Thyroid gland (tissue), 4 donors: ENCODE measurements around the gene ZDHHC9. TPM values are rescaled to one million over a fixed set of nuclear protein-coding genes. Genes with fewer than 3 reads are reported as not detected.

Experiments
- DNase-seq, 2 donors: peaks; one replicate each; pipeline ENCODE4 v3.0.0-alpha.2; 2019
- H3K27ac ChIP-seq, 3 donors: fragments of 200-600 bp; sonication (generic); 1 replicate in 2 of 3; 2 replicates in 1 of 3; pipeline ENCODE4 v1.5.1; 2016 to 2019; ENCODE audit warnings: mild to moderate bottlenecking in 1 of 3, moderate library complexity in 1 of 3
- H3K27me3 ChIP-seq: fragments of 200-600 bp; sonication (generic); one replicate; pipeline ENCODE4 v1.5.1; 2019
- H3K36me3 ChIP-seq, 2 donors: fragments of 200-600 bp; sonication (generic); one replicate each; pipeline ENCODE4 v1.5.1; 2016 to 2019
- H3K4me1 ChIP-seq, 2 donors: fragments of 200-600 bp; sonication (generic); one replicate each; pipeline ENCODE4 v1.5.1; 2017 to 2019
- H3K4me3 ChIP-seq, 3 donors: fragments of 200-600 bp; sonication (generic); replicated peaks in 1 of 3; 1 replicate in 2 of 3; 2 replicates in 1 of 3; pipeline ENCODE4 v1.5.1; 2016; ENCODE audit warnings: mild to moderate bottlenecking in 1 of 3
- H3K9me3 ChIP-seq: fragments of 200-600 bp; sonication (generic); one replicate; pipeline ENCODE4 v1.5.1; 2017
- POLR2A ChIP-seq, 2 donors: fragments of 450-650 bp; IDR thresholded peaks; one replicate each; pipeline ENCODE4 v1.6.1; 2017; ENCODE audit warnings: antibody characterized with exemption in 2 of 2, mild to moderate bottlenecking in 2 of 2, moderate library complexity in 1 of 2
- WGBS, 2 donors: methylation state at CpG; one replicate each; pipeline ENCODE4 v1.1.5; 2017; 5-methylcytosine and 5-hydroxymethylcytosine counted together
- intact Hi-C: fragments of 100-400 bp; cut with DNase I; formaldehyde crosslinking; loops from one replicate; pipeline ENCODE4 v1.15.1; 2023
- total RNA-seq, 4 donors: library from RNA; depleted of rRNA; stranded (reverse); fragments of >200 nt; gene quantifications; one replicate each; pipeline ENCODE4 v1.2.3, GENCODE V29; 2016
- TF ChIP-seq, protein P1 (sequence below), 6 experiments: fragments of 200-600 bp in 3 of 6; fragments of 450-650 bp in 3 of 6; sonication (generic) in 3 of 6; IDR thresholded peaks; one replicate each; pipeline ENCODE4 v1.5.1; 2016 to 2019; ENCODE audit warnings: antibody characterized with exemption in 6 of 6, mild to moderate bottlenecking in 2 of 6, inconsistent platforms in 1 of 6, moderate library complexity in 1 of 6

ZDHHC9 gene
- total RNA-seq, 4 donors from 2014 or later = 19.7 to 35.6 (median 25.3) TPM

DNA sequence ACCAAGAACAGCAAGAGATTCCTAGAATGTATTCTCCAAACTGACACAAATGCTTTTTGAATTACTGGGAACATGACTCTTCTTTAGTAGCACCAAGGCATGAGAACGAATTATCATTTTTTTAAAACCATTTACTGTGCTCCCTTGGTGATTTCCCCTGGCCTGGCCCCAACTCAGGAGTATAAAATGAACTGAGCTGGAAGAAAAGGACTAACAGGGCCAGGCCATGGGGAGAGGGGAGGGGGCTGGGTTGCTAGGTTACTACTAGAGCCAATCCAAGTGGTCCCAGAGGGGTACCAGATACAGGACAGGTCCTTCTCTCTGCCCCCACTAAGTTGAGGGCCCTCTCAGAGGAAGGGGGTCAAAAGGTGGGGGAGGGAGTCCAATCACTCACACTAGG is 40.8 kb downstream of the ZDHHC9 start:
- TF ChIP-seq, protein P1, sequence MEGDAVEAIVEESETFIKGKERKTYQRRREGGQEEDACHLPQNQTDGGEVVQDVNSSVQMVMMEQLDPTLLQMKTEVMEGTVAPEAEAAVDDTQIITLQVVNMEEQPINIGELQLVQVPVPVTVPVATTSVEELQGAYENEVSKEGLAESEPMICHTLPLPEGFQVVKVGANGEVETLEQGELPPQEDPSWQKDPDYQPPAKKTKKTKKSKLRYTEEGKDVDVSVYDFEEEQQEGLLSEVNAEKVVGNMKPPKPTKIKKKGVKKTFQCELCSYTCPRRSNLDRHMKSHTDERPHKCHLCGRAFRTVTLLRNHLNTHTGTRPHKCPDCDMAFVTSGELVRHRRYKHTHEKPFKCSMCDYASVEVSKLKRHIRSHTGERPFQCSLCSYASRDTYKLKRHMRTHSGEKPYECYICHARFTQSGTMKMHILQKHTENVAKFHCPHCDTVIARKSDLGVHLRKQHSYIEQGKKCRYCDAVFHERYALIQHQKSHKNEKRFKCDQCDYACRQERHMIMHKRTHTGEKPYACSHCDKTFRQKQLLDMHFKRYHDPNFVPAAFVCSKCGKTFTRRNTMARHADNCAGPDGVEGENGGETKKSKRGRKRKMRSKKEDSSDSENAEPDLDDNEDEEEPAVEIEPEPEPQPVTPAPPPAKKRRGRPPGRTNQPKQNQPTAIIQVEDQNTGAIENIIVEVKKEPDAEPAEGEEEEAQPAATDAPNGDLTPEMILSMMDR (IDR thresholded peaks at IDR 0.05) = no peak
- no peak for TF ChIP-seq POLR2A (IDR thresholded peaks at IDR 0.05)
- Histone ChIP-seq H3K4me3 (no peak overlapping the region), H3K4me1 (no peaks in the 10 kb centered on the region), H3K36me3 (no peaks in the 10 kb centered on the region), H3K27ac (no peak overlapping the region), H3K9me3 (no peaks in the 10 kb centered on the region), H3K27me3 (no peaks in the 10 kb centered on the region)
- 0 to 40% methylated on average over 1 of the region's 1 CpG for WGBS, 2 donors
- intact Hi-C loops = no loop called here
- DNase-seq = no peak

DNA sequence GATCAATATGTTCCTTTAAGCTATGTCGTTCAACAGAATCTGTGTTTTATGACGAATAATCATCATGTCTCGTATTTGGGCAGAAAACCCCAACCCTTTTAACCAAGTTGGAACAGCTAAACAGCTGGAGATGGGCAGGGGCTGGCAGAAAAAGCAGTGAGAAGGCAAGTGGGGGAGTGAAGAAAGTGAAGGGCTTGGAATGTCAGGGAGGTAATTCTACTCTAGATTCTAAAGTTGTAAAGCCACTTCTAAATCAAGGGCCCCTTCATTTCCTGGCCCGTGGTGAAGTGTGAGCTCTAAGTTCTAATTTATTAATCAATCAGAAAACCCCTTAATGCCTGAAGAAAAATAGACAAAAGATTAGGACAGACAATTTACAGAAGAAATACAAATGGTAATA is 43.5 kb downstream of the ZDHHC9 start:
- H3K4me1 ChIP-seq = no peaks in the 10 kb centered on the region
- TF ChIP-seq, protein P1 (IDR thresholded peaks at IDR 0.05) = no peak
- TF ChIP-seq POLR2A (IDR thresholded peaks at IDR 0.05) = no peak
- 64 to 69% methylated on average over 4 of the region's 4 CpGs for WGBS, 2 donors

DNA sequence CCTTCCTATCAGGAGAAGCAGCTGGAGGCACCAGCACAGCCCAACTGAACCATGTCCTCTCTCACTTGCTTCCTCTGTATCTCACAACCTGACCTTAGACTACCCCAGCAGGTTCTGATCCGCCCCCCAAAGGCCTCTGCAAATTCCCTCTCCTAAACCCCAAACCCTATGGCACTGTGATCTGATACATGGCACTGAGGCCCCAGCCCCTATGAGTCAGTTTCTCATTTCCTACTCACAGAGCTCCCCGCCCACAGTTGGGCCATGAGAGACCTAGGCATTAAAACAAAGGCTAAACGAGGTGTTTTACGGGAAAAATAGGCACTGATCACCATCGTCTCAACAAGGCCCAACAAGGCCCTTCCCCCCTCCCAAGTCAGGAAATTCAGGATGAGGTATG is 44.8 kb downstream of the ZDHHC9 start:
- Histone ChIP-seq H3K4me3 (no peak overlapping the region), H3K9me3 (no peaks in the 10 kb centered on the region), H3K36me3 (no peaks in the 10 kb centered on the region), H3K4me1 (no peaks in the 10 kb centered on the region), H3K27ac (no peak overlapping the region), H3K27me3 (no peaks in the 10 kb centered on the region)
- DNase-seq = no peak
- 91 to 97% methylated on average over 5 of the region's 5 CpGs for WGBS, 2 donors
- no peak for TF ChIP-seq POLR2A (IDR thresholded peaks at IDR 0.05)
- TF ChIP-seq, protein P1 (IDR thresholded peaks at IDR 0.05) = no peak
- intact Hi-C loops = no loop called here

More for the DNA sequence above, 43.5 kb downstream of the ZDHHC9 start:
- DNase-seq = no peak
- no peak overlapping the region for H3K27ac ChIP-seq
- no peak overlapping the region for H3K4me3 ChIP-seq
- no peaks in the 10 kb centered on the region for H3K9me3 ChIP-seq
- H3K27me3 ChIP-seq = no peaks in the 10 kb centered on the region
- intact Hi-C loops = no loop called here
- no peaks in the 10 kb centered on the region for H3K36me3 ChIP-seq

DNA sequence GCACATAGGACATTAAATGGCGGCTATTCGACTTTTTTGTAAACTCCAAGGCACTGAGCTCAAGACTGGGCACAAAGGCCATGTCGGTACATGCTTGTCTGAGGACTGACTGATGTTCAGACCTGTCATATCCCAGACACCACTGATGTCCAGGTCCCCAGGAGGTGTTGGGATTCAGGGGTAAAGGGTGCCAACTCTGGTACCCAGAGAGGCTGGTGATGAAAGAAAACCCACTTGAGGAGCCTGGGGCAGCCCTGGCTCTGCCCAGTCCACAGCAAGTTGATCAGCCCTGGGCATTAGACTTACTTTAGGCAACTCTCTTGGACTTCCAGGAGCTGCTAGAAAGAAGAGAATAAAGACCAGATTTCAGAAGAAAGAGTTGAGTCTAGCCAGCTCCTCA is 45.2 kb downstream of the ZDHHC9 start:
- 93% methylated on average over 2 to 3 of the region's 3 CpGs for WGBS, 2 donors
- Histone ChIP-seq H3K27ac (no peak overlapping the region), H3K4me3 (no peak overlapping the region), H3K9me3 (no peaks in the 10 kb centered on the region), H3K27me3 (no peaks in the 10 kb centered on the region), H3K36me3 (no peaks in the 10 kb centered on the region), H3K4me1 (no peaks in the 10 kb centered on the region)
- intact Hi-C loops = no loop called here
- DNase-seq = no peak
- TF ChIP-seq, protein P1 (IDR thresholded peaks at IDR 0.05) = no peak
- TF ChIP-seq POLR2A (IDR thresholded peaks at IDR 0.05) = no peak

DNA sequence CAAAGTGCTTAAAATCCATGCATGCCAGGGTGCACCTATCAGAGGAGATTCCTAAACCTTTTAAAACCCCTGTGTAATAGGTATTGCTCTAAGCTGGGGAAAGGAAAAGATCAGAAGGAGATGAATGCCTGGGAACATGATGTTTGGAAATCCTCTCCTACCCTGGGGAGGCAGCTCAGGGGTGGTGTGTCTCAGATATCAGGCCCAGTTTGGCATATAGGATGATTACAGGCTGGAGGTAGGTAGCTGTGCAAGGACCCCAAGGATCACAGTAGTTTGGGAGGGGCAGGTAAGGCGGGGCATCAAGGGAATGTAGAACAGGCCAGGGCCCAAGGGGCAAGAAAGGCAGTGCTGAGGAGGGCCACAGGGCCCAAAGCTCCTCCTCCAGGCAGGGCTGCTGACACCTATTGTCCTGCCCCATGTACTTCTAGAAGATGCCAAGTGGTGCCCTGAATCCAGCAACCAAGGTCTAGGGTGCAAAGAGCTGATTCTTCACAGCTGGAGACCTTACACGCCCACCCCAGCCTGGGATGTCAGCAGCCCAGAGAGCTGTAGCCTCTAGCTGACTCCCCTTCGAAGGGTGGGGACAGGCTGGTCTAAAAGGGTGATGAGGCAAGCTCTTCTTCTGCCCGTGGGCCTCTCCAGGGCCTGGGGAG is 46.3 kb downstream of the ZDHHC9 start:
- intact Hi-C loops = no loop called here
- H3K4me1 ChIP-seq = no peaks in the 10 kb centered on the region
- no peak for DNase-seq
- no peak overlapping the region for H3K4me3 ChIP-seq
- 80% methylated on average over 1 of the region's 4 CpGs; no CpG with 5 or more reads in 1 of the 2 donors for WGBS, 2 donors
- H3K9me3 ChIP-seq = no peaks in the 10 kb centered on the region
- no peak overlapping the region for H3K27ac ChIP-seq
- TF ChIP-seq, protein P1 (IDR thresholded peaks at IDR 0.05) = no peak
- TF ChIP-seq POLR2A (IDR thresholded peaks at IDR 0.05) = no peak
- no peaks in the 10 kb centered on the region for H3K27me3 ChIP-seq
- H3K36me3 ChIP-seq = no peaks in the 10 kb centered on the region
